Stimulated activated naive B cell treated with anti-CD40 and anti-IgM and Interleukin-4, amounts not matched to agents 10 μg/mL and 1 μg/mL and 100 μg/mL, for 72 hours (primary cell): ENCODE results near the gene PRKAG3.

Source experiments
- ATAC-seq, 2 donors: fragments of 150-1000 bp; cut with Tn5 transposase; replicated peaks; 2 replicates each; pipeline ENCODE4 v1.10.0; 2021; ENCODE audit warnings: moderate library complexity in 1 of 2
- DNase-seq: peaks from one replicate; pipeline ENCODE4 v3.0.0; 2021
- H3K27ac Mint-ChIP-seq: one replicate; pipeline ENCODE4 v1.8.0; 2022; ENCODE audit warnings: mild to moderate bottlenecking, mixed read lengths
- H3K27me3 Mint-ChIP-seq, 2 donors: one replicate each; pipeline ENCODE4 v1.8.0; 2022; ENCODE audit warnings: mixed read lengths in 2 of 2
- H3K36me3 Mint-ChIP-seq, 2 donors: one replicate each; pipeline ENCODE4 v1.8.0; 2022; ENCODE audit warnings: mixed read lengths in 2 of 2, mild to moderate bottlenecking in 1 of 2
- H3K4me1 Mint-ChIP-seq, 2 donors: one replicate each; pipeline ENCODE4 v1.8.0; 2022; ENCODE audit warnings: mixed read lengths in 2 of 2, mild to moderate bottlenecking in 1 of 2
- H3K4me3 Mint-ChIP-seq, 2 donors: one replicate each; pipeline ENCODE4 v1.8.0; 2022; ENCODE audit warnings: mild to moderate bottlenecking in 2 of 2, mixed read lengths in 2 of 2, moderate library complexity in 1 of 2
- H3K9me3 Mint-ChIP-seq, 2 donors: one replicate each; pipeline ENCODE4 v1.8.0; 2022; ENCODE audit warnings: mixed read lengths in 2 of 2, mild to moderate bottlenecking in 1 of 2

PRKAG3 gene

GRCh38 chr2:218831378-218831990 lies at the start of gene PRKAG3:
PRKAG3 (minus strand) TSS chr2:218831803.
- no peak for DNase-seq
- H3K4me3 Mint-ChIP-seq = no peak within 1 kb of the TSS
- peaks cover 0 to 4% of the 10 kb centered on the region in 2 donors for H3K4me1 Mint-ChIP-seq
- no peaks in the 10 kb centered on the region for H3K9me3 Mint-ChIP-seq
- no peak for ATAC-seq
- H3K36me3 Mint-ChIP-seq = no peaks in the 10 kb centered on the region
- H3K27ac Mint-ChIP-seq = no peak within 1 kb of the TSS
- H3K27me3 Mint-ChIP-seq = peaks cover 58 to 72% of the 10 kb centered on the region in 2 donors

- Mint-ChIP-seq H3K27ac (peak overlapping the region; percentile 80), H3K36me3 (peaks cover 0 to 1% of the 10 kb centered on the region in 2 donors)
Measured at GRCh38 chr2:218880859-218881594, 49.4 kb upstream of the PRKAG3 start.

GRCh38 chr2:218880102-218880858 lies 48.7 kb upstream of the PRKAG3 start, which contains the start of gene WNT10A:
WNT10A (plus strand) TSS chr2:218880852; CDS start chr2:218880996, 144 bp downstream.
- peak; percentile 72 for DNase-seq
- Mint-ChIP-seq H3K27ac (peak within 1 kb of the TSS; percentile 91), H3K4me1 (peaks cover 49 to 76% of the 10 kb centered on the region in 2 donors), H3K36me3 (peaks cover 0 to 1% of the 10 kb centered on the region in 2 donors), H3K4me3 (peak within 1 kb of the TSS; percentile 83 to 92), H3K27me3 (peaks cover 0 to 11% of the 10 kb centered on the region in 2 donors), H3K9me3 (no peaks in the 10 kb centered on the region)
- ATAC-seq = peak; percentile 80 to 85

More at GRCh38 chr2:218880859-218881594, 49.4 kb upstream of the PRKAG3 start:
- no peaks in the 10 kb centered on the region for H3K9me3 Mint-ChIP-seq
- H3K4me1 Mint-ChIP-seq = peaks cover 55 to 83% of the 10 kb centered on the region in 2 donors
- peak overlapping the region; percentile 83 to 85 for H3K4me3 Mint-ChIP-seq
- DNase-seq (no peak), ATAC-seq (no peak)
- H3K27me3 Mint-ChIP-seq = peaks cover 0 to 11% of the 10 kb centered on the region in 2 donors

GRCh38 chr2:218879776-218880101 lies 48.1 kb upstream of the PRKAG3 start:
- Mint-ChIP-seq H3K36me3 (peaks cover 0 to 1% of the 10 kb centered on the region in 2 donors), H3K27me3 (peaks cover 0 to 11% of the 10 kb centered on the region in 2 donors), H3K27ac (peak overlapping the region; percentile 84), H3K9me3 (no peaks in the 10 kb centered on the region), H3K4me3 (peak overlapping the region; percentile 83 to 92), H3K4me1 (peaks cover 44 to 70% of the 10 kb centered on the region in 2 donors)
- no peak for DNase-seq
- peak; percentile 12 to 19 for ATAC-seq

GRCh38 chr2:218878926-218879761 lies 47.5 kb upstream of the PRKAG3 start:
- DNase-seq (no peak), ATAC-seq (peak; percentile 8 to 13)
- H3K27ac Mint-ChIP-seq = peak overlapping the region; percentile 84
- peak overlapping the region; percentile 83 to 92 for H3K4me3 Mint-ChIP-seq
- H3K9me3 Mint-ChIP-seq = no peaks in the 10 kb centered on the region
- H3K27me3 Mint-ChIP-seq = peaks cover 3 to 11% of the 10 kb centered on the region in 2 donors
- no peaks in the 10 kb centered on the region for H3K36me3 Mint-ChIP-seq
- peaks cover 42 to 65% of the 10 kb centered on the region in 2 donors for H3K4me1 Mint-ChIP-seq

GRCh38 chr2:218878486-218878885 lies 46.9 kb upstream of the PRKAG3 start:
- Mint-ChIP-seq H3K4me1 (peaks cover 43 to 69% of the 10 kb centered on the region in 2 donors), H3K4me3 (no peak overlapping the region), H3K36me3 (no peaks in the 10 kb centered on the region), H3K27ac (no peak overlapping the region), H3K27me3 (peaks cover 4 to 13% of the 10 kb centered on the region in 2 donors), H3K9me3 (no peaks in the 10 kb centered on the region)
- DNase-seq = no peak
- no peak for ATAC-seq

GRCh38 chr2:218877891-218878290 lies 46.3 kb upstream of the PRKAG3 start:
- ATAC-seq (no peak), DNase-seq (no peak)
- H3K36me3 Mint-ChIP-seq = no peaks in the 10 kb centered on the region
- H3K27ac Mint-ChIP-seq = no peak overlapping the region
- peaks cover 45 to 70% of the 10 kb centered on the region in 2 donors for H3K4me1 Mint-ChIP-seq
- no peaks in the 10 kb centered on the region for H3K9me3 Mint-ChIP-seq
- H3K27me3 Mint-ChIP-seq = peaks cover 9 to 19% of the 10 kb centered on the region in 2 donors
- H3K4me3 Mint-ChIP-seq = no peak overlapping the region

GRCh38 chr2:218877331-218877730 lies 45.7 kb upstream of the PRKAG3 start:
- H3K4me3 Mint-ChIP-seq = no peak overlapping the region
- peaks cover 45 to 70% of the 10 kb centered on the region in 2 donors for H3K4me1 Mint-ChIP-seq
- no peaks in the 10 kb centered on the region for H3K9me3 Mint-ChIP-seq
- peaks cover 15 to 21% of the 10 kb centered on the region in 2 donors for H3K27me3 Mint-ChIP-seq
- no peak overlapping the region for H3K27ac Mint-ChIP-seq
- H3K36me3 Mint-ChIP-seq = no peaks in the 10 kb centered on the region
- DNase-seq = no peak
- no peak for ATAC-seq

GRCh38 chr2:218876562-218877219 lies 45.1 kb upstream of the PRKAG3 start:
- H3K4me1 Mint-ChIP-seq = peaks cover 48 to 70% of the 10 kb centered on the region in 2 donors
- DNase-seq = peak; percentile 64
- H3K27me3 Mint-ChIP-seq = peaks cover 21 to 27% of the 10 kb centered on the region in 2 donors
- peaks cover 0 to 3% of the 10 kb centered on the region in 2 donors for H3K36me3 Mint-ChIP-seq
- H3K4me3 Mint-ChIP-seq = no peak overlapping the region
- H3K27ac Mint-ChIP-seq = no peak overlapping the region
- ATAC-seq = no peak
- H3K9me3 Mint-ChIP-seq = no peaks in the 10 kb centered on the region

GRCh38 chr2:218875692-218876246 lies 44.2 kb upstream of the PRKAG3 start:
- no peak overlapping the region for H3K27ac Mint-ChIP-seq
- peaks cover 0 to 5% of the 10 kb centered on the region in 2 donors for H3K36me3 Mint-ChIP-seq
- no peak overlapping the region for H3K4me3 Mint-ChIP-seq
- H3K9me3 Mint-ChIP-seq = no peaks in the 10 kb centered on the region
- H3K27me3 Mint-ChIP-seq = peaks cover 24 to 31% of the 10 kb centered on the region in 2 donors
- H3K4me1 Mint-ChIP-seq = peaks cover 42 to 70% of the 10 kb centered on the region in 2 donors
- ATAC-seq (no peak), DNase-seq (no peak)

GRCh38 chr2:218873359-218874194 lies 42.0 kb upstream of the PRKAG3 start:
- Mint-ChIP-seq H3K27me3 (peaks cover 30 to 48% of the 10 kb centered on the region in 2 donors), H3K27ac (no peak overlapping the region), H3K4me3 (peak overlapping the region; percentile 71 to 83), H3K9me3 (no peaks in the 10 kb centered on the region), H3K4me1 (peaks cover 32 to 52% of the 10 kb centered on the region in 2 donors), H3K36me3 (peaks cover 0 to 5% of the 10 kb centered on the region in 2 donors)
- ATAC-seq = peak; percentile 39 to 59
- no peak for DNase-seq

GRCh38 chr2:218872645-218873358 lies 41.2 kb upstream of the PRKAG3 start:
- Mint-ChIP-seq H3K4me1 (peaks cover 34 to 48% of the 10 kb centered on the region in 2 donors), H3K4me3 (peak overlapping the region; percentile 71 to 83), H3K9me3 (no peaks in the 10 kb centered on the region), H3K27me3 (peaks cover 35 to 56% of the 10 kb centered on the region in 2 donors), H3K36me3 (peaks cover 0 to 5% of the 10 kb centered on the region in 2 donors), H3K27ac (no peak overlapping the region)
- ATAC-seq (no peak), DNase-seq (no peak)
